GM12878 (cell line): ENCODE results near the gene AKR1C1. TPM values are rescaled to one million over a fixed set of nuclear protein-coding genes. Genes with fewer than 3 reads are reported as not detected.

Source experiments
- ATAC-seq: fragments of 200-7000 bp; cut with Tn5 transposase; 3 replicates; pipeline ENCODE4 v1.9.1; 2020; ENCODE audit warnings: mild to moderate bottlenecking, moderate library complexity
- BruUV-seq: library from RNA; stranded (reverse); fragments of 400-500 nt; replicated peaks from 2 replicates; lab custom pipeline; 2021; lab: Mats Ljungman, UMichigan
- CTCF ChIA-PET: fragments of 300-600 bp; sonication (Branson Sonifier 250); formaldehyde crosslinking; extraction: SDS; loops from one replicate; lab custom pipeline; 2021; ENCODE audit warnings: inconsistent platforms; lab: Yijun Ruan, JAX
- POLR2A ChIA-PET: fragments of 350-600 bp; formaldehyde crosslinking; extraction: SDS; loops from one replicate; lab custom pipeline; 2021; ENCODE audit warnings: inconsistent platforms; lab: Charles Lee
- RAD21 ChIA-PET: fragments of 300-600 bp; sonication (Branson Sonifier 250); formaldehyde crosslinking; loops from one replicate; lab custom pipeline; 2023; ENCODE audit warnings: antibody characterized with exemption; ENCODE audit not compliant: unreplicated experiment; lab: Charles Lee
- SMC1A ChIA-PET: fragments of 300-600 bp; sonication (Branson Sonifier 250); formaldehyde crosslinking; loops from one replicate; lab custom pipeline; 2023; ENCODE audit not compliant: unreplicated experiment, uncharacterized antibody; lab: Charles Lee
- DNase-seq: peaks from one replicate; pipeline ENCODE4 v3.0.0-alpha.2; 2011; ENCODE audit warnings: low read depth, low spot score
- FAIRE-seq: peaks from 3 replicates; lab custom pipeline; 2011; peaks lifted over from hg19 to GRCh38; lab: Jason Lieb, UNC
- H2AFZ ChIP-seq: 2 replicates; pipeline ENCODE4 v1.6.0; 2011; ENCODE audit warnings: low read depth, low read length, control low read depth; ENCODE audit not compliant: control insufficient read depth
- H3K27ac ChIP-seq: 2 replicates; pipeline ENCODE4 v1.5.1; 2011; ENCODE audit warnings: control low read depth; ENCODE audit not compliant: control insufficient read depth, insufficient read depth
- H3K27me3 ChIP-seq, 2 experiments: replicated peaks in 1 of 2; 2 replicates each; pipeline versions ENCODE4 v1.6.0 to v1.6.1; 2011; ENCODE audit warnings: low read length in 1 of 2; ENCODE audit not compliant: control insufficient read depth in 2 of 2, insufficient read depth in 2 of 2
- H3K36me3 ChIP-seq, 2 experiments: 2 replicates each; pipeline ENCODE4 v1.5.1; 2011; ENCODE audit warnings: low read length in 1 of 2; ENCODE audit not compliant: control insufficient read depth in 2 of 2, insufficient read depth in 2 of 2
- H3K4me1 ChIP-seq: 2 replicates; pipeline ENCODE4 v1.6.1; 2011; ENCODE audit warnings: mild to moderate bottlenecking, low read length, moderate library complexity, mixed read lengths; ENCODE audit not compliant: control insufficient read depth, insufficient read depth
- H3K4me2 ChIP-seq: 2 replicates; pipeline ENCODE4 v1.6.0; 2011; ENCODE audit warnings: control low read depth; ENCODE audit not compliant: control insufficient read depth, insufficient read depth
- H3K4me3 ChIP-seq: fragments of 200-600 bp; sonication (generic); 2 replicates; pipeline ENCODE4 v1.5.1; 2016
- H3K79me2 ChIP-seq: 2 replicates; pipeline ENCODE4 v1.6.0; 2011; ENCODE audit warnings: low read length; ENCODE audit not compliant: control insufficient read depth, insufficient read depth
- H3K9ac ChIP-seq: 2 replicates; pipeline ENCODE4 v1.8.0; 2011; ENCODE audit warnings: low read length, control low read depth, mixed read lengths; ENCODE audit not compliant: control insufficient read depth, insufficient read depth
- H3K9me3 ChIP-seq: replicated peaks from 3 replicates; pipeline ENCODE4 v1.5.1; 2011; ENCODE audit warnings: mild to moderate bottlenecking, low read length; ENCODE audit not compliant: control insufficient read depth, insufficient read depth
- H4K20me1 ChIP-seq: 2 replicates; pipeline ENCODE4 v1.6.0; 2011; ENCODE audit not compliant: control insufficient read depth, insufficient read depth
- CEBPB ChIP-seq, 2 experiments: fragments of 150-350 bp in 1 of 2; IDR thresholded peaks; 2 replicates each; pipeline ENCODE4 v1.6.1; 2012 to 2014; ENCODE audit warnings: low read depth in 2 of 2, low read length in 2 of 2, borderline replicate concordance in 1 of 2, inconsistent platforms in 1 of 2
- CREB1 ChIP-seq: IDR thresholded peaks from 2 replicates; pipeline ENCODE4 v1.6.1; 2012; ENCODE audit warnings: low read depth, mild to moderate bottlenecking, inconsistent platforms
- HDAC2 ChIP-seq: fragments of 200-600 bp; sonication (generic); IDR thresholded peaks from 2 replicates; pipeline ENCODE4 v1.6.1; 2017
- HDGF ChIP-seq: fragments of 450-650 bp; IDR thresholded peaks from 2 replicates; pipeline ENCODE4 v1.6.1; 2016; ENCODE audit warnings: antibody characterized with exemption
- KAT2A ChIP-seq: conservative IDR thresholded peaks from 2 replicates; pipeline ENCODE4 v1.6.1; 2011; ENCODE audit warnings: low read depth, low read length; ENCODE audit not compliant: control insufficient read depth
- MTA3 ChIP-seq: IDR thresholded peaks from 2 replicates; pipeline ENCODE4 v1.6.1; 2012; ENCODE audit warnings: low read length, inconsistent platforms, borderline replicate concordance
- SUPT20H ChIP-seq: IDR thresholded peaks from 2 replicates; pipeline ENCODE4 v1.6.1; 2011; ENCODE audit warnings: low read depth, mild to moderate bottlenecking, low read length, moderate library complexity, borderline replicate concordance; ENCODE audit not compliant: control insufficient read depth
- TBL1XR1 ChIP-seq: IDR thresholded peaks from 2 replicates; pipeline ENCODE4 v1.6.1; 2012; ENCODE audit warnings: low read depth, low read length, improper control_type of control experiment
- ZNF217 ChIP-seq: fragments of 450-650 bp; IDR thresholded peaks from 2 replicates; pipeline ENCODE4 v1.6.1; 2017; ENCODE audit warnings: antibody characterized with exemption, mild to moderate bottlenecking
- ZNF384 ChIP-seq: IDR thresholded peaks from 2 replicates; pipeline ENCODE4 v1.6.1; 2012; ENCODE audit warnings: low read depth, mild to moderate bottlenecking, low read length, improper control_type of control experiment, borderline replicate concordance
- in situ Hi-C: fragments of 300-500 bp; cut with MboI; formaldehyde crosslinking; loops from 9 replicates; pipeline ENCODE4 v1.14.3; 2018; ENCODE audit warnings: mixed read lengths
- intact Hi-C: fragments of 100-400 bp; cut with micrococcal nuclease; formaldehyde crosslinking; loops from one replicate; pipeline ENCODE4 v1.14.2; 2022; ENCODE audit not compliant: unreplicated experiment
- polyA plus RNA-seq, 11 experiments: library from polyadenylated mRNA; depleted of rRNA in 4 of 11; unstranded in 6 of 11; stranded (reverse) in 5 of 11; fragments of >200 nt; fragmentation: Nextera tagmentation in 4 of 11; fragmentation: Illumina TruSeq in 1 of 11; extraction: Ambion mirVana in 4 of 11; extraction: Trizol in 1 of 11; gene quantifications; 1 replicate in 1 of 11; 2 replicates in 10 of 11; pipeline versions ENCODE4 v1.2.1 to v1.2.3, GENCODE V29; 2011 to 2016; ENCODE audit warnings: inconsistent platforms in 2 of 11, missing spikeins in 2 of 11, low read depth in 1 of 11
- total RNA-seq, 4 experiments: library from RNA; depleted of rRNA in 3 of 4; stranded (reverse); fragments of >200 nt in 3 of 4; fragmentation: Illumina TruSeq in 1 of 4; extraction: Trizol in 1 of 4; gene quantifications; 2 replicates each; pipeline versions ENCODE4 v1.2.1 to v1.2.3, GENCODE V29; 2013 to 2021
- TF ChIP-seq, protein P1 (sequence below): fragments of 450-650 bp; IDR thresholded peaks from 2 replicates; pipeline ENCODE4 v1.6.1; 2018; ENCODE audit warnings: borderline replicate concordance, mild to moderate bottlenecking; ENCODE audit not compliant: partially characterized antibody
- TF ChIP-seq, protein P2 (sequence below): IDR thresholded peaks from 2 replicates; pipeline ENCODE4 v1.6.1; 2011; ENCODE audit warnings: borderline replicate concordance, low read depth, mild to moderate bottlenecking, moderate library complexity, low read length; ENCODE audit not compliant: insufficient read depth, poor library complexity, severe bottlenecking
- TF ChIP-seq, protein P3 (sequence below): IDR thresholded peaks from 2 replicates; pipeline ENCODE4 v1.6.1; 2012; ENCODE audit warnings: low read depth, low read length, improper control_type of control experiment

AKR1C1 gene
- total and polyA plus RNA-seq, 10 of the 15 experiments (the other 5 are each of a cell fraction or from before 2014, with no cell fraction given): 0.05 to 1.2 (median 0.35) TPM; not detected in 6

GRCh38 chr10:4926400-4926799 lies 36.8 kb upstream of the AKR1C1 start:
- TF ChIP-seq SUPT20H: no peak
- TF ChIP-seq ZNF217: no peak
- no peak for TF ChIP-seq HDGF
- no peak for TF ChIP-seq CEBPB (IDR thresholded peaks at IDR 0.05; ENCODE audit: borderline replicate concordance in 1 of 2, low read depth in 2 of 2, low read length in 2 of 2)
- TF ChIP-seq, protein P1, sequence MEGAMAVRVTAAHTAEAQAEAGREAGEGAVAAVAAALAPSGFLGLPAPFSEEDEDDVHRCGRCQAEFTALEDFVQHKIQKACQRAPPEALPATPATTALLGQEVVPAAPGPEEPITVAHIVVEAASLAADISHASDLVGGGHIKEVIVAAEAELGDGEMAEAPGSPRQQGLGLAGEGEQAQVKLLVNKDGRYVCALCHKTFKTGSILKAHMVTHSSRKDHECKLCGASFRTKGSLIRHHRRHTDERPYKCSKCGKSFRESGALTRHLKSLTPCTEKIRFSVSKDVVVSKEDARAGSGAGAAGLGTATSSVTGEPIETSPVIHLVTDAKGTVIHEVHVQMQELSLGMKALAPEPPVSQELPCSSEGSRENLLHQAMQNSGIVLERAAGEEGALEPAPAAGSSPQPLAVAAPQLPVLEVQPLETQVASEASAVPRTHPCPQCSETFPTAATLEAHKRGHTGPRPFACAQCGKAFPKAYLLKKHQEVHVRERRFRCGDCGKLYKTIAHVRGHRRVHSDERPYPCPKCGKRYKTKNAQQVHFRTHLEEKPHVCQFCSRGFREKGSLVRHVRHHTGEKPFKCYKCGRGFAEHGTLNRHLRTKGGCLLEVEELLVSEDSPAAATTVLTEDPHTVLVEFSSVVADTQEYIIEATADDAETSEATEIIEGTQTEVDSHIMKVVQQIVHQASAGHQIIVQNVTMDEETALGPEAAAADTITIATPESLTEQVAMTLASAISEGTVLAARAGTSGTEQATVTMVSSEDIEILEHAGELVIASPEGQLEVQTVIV: no peak
- no peak for TF ChIP-seq ZNF384
- TF ChIP-seq, protein P2, sequence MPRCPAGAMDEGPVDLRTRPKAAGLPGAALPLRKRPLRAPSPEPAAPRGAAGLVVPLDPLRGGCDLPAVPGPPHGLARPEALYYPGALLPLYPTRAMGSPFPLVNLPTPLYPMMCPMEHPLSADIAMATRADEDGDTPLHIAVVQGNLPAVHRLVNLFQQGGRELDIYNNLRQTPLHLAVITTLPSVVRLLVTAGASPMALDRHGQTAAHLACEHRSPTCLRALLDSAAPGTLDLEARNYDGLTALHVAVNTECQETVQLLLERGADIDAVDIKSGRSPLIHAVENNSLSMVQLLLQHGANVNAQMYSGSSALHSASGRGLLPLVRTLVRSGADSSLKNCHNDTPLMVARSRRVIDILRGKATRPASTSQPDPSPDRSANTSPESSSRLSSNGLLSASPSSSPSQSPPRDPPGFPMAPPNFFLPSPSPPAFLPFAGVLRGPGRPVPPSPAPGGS: no peak
- TF ChIP-seq, protein P3, sequence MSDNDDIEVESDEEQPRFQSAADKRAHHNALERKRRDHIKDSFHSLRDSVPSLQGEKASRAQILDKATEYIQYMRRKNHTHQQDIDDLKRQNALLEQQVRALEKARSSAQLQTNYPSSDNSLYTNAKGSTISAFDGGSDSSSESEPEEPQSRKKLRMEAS: no peak
- no peak for TF ChIP-seq KAT2A
- TF ChIP-seq HDAC2: no peak
- TF ChIP-seq MTA3: no peak
- TF ChIP-seq TBL1XR1: no peak
- no peak for TF ChIP-seq CREB1
- Histone ChIP-seq H4K20me1 (no peaks in the 10 kb centered on the region), H2AFZ (no peak overlapping the region), H3K36me3 (no peaks in the 10 kb centered on the region), H3K4me2 (no peak overlapping the region), H3K9ac (no peak overlapping the region), H3K27me3 (no peaks in the 10 kb centered on the region), H3K4me3 (no peak overlapping the region), H3K79me2 (no peaks in the 10 kb centered on the region), H3K27ac (no peak overlapping the region), H3K4me1 (no peaks in the 10 kb centered on the region), H3K9me3 (no peaks in the 10 kb centered on the region)
- ATAC-seq (no peak), DNase-seq (no peak), FAIRE-seq (no peak)
- RAD21 ChIA-PET: no interaction called here
- SMC1A ChIA-PET: no interaction called here
- intact Hi-C loops (no loop called here), in situ Hi-C loops (no loop called here)
- CTCF ChIA-PET: interaction anchor here (1.1 kb wide), 1 partner anchor 19 kb away, joined by 3 read pairs; no protein-coding TSS in a partner anchor
- POLR2A ChIA-PET: no interaction called here
- no TSS peak for BruUV-seq
